H1 (cell line): ENCODE data around the gene LNPEP.

Experiments used
- CBX5 ChIP-seq: fragments of 300-800, 300-1000 bp; sonication (generic); IDR thresholded peaks from 2 replicates; pipeline ENCODE4 v1.7.1; 2016; ENCODE audit warnings: antibody characterized with exemption, low read length, low read depth
- CTCF ChIP-seq, 3 experiments: IDR thresholded peaks; 1 replicate in 2 of 3; 2 replicates in 1 of 3; pipeline versions ENCODE4 v1.5.1 to v1.6.1; 2011; ENCODE audit warnings: low read length in 3 of 3, mild to moderate bottlenecking in 3 of 3, inconsistent platforms in 2 of 3, low read depth in 1 of 3, moderate library complexity in 1 of 3; ENCODE audit not compliant: insufficient read depth in 1 of 3; ENCODE audit errors: control extremely low read depth in 1 of 3
- JUN ChIP-seq: IDR thresholded peaks from 2 replicates; pipeline ENCODE4 v1.6.1; 2011; ENCODE audit warnings: low read depth, mild to moderate bottlenecking, improper control_type of control experiment, low read length
- NANOG ChIP-seq: IDR thresholded peaks from 2 replicates; pipeline ENCODE4 v1.6.1; 2011; ENCODE audit warnings: low read length, low read depth, mild to moderate bottlenecking, inconsistent platforms; ENCODE audit not compliant: insufficient read depth, poor library complexity, severe bottlenecking
- POLR2A ChIP-seq, 2 experiments: IDR thresholded peaks; 1 replicate in 1 of 2; 2 replicates in 1 of 2; pipeline ENCODE4 v1.6.1; 2011; ENCODE audit warnings: low read depth in 2 of 2, low read length in 2 of 2, mild to moderate bottlenecking in 2 of 2; ENCODE audit errors: control extremely low read depth in 1 of 2
- POLR2AphosphoS5 ChIP-seq: IDR thresholded peaks from 2 replicates; pipeline ENCODE4 v1.6.1; 2011; ENCODE audit warnings: low read depth, low read length
- SUZ12 ChIP-seq: fragments of 200-600 bp; sonication (generic); IDR thresholded peaks from 2 replicates; pipeline ENCODE4 v1.6.1; 2012; ENCODE audit warnings: mild to moderate bottlenecking, inconsistent platforms, low read length, moderate library complexity, mixed read lengths
- TAF1 ChIP-seq: IDR thresholded peaks from 2 replicates; pipeline ENCODE4 v1.6.1; 2011; ENCODE audit warnings: mild to moderate bottlenecking, low read depth, low read length

- no peak for TF ChIP-seq NANOG
- no peak for TF ChIP-seq CTCF (IDR thresholded peaks at IDR 0.05; ENCODE audit: control extremely low read depth in 1 of 3, insufficient read depth in 1 of 3, low read depth in 1 of 3, low read length in 3 of 3)
- TF ChIP-seq POLR2A (IDR thresholded peaks at IDR 0.05; ENCODE audit: control extremely low read depth in 1 of 2, low read depth in 2 of 2, low read length in 2 of 2), result no peak
- no peak for TF ChIP-seq JUN
- no peak for TF ChIP-seq POLR2AphosphoS5
- no peak for TF ChIP-seq CBX5
- TF ChIP-seq TAF1, result no peak
- TF ChIP-seq SUZ12, result no peak
Measured at GRCh38 chr5:96990102-96990501, 54.2 kb downstream of the LNPEP start.
